ENCODE data around the gene MBD3L2B.

GRCh38 chr19:6970021-6970420, 51.2 kb downstream of the MBD3L2B start:
- TF ChIP-seq CTCF (IDR thresholded peaks at IDR 0.05) (no peak), POLR2AphosphoS5 (IDR thresholded peaks at IDR 0.05; ENCODE audit: low read depth, low read length) (no peak), SIN3A (IDR thresholded peaks at IDR 0.05; ENCODE audit: borderline replicate concordance, insufficient read depth, low read depth, low read length) (no peak), TCF7L2 (IDR thresholded peaks at IDR 0.05; ENCODE audit: low read depth, low read length) (no peak)

All from Panc1 (cell line).